GM21576 (cell line): ENCODE results near the gene ZNF578.
"Not testable (repeated sequence)": the region's sequence is repeated elsewhere in the genome, so short reads cannot be mapped to it uniquely, and the experiment has no call there.

Experiments used
- ATAC-seq: cut with Tn5 transposase; IDR thresholded peaks from one replicate; pipeline ENCODE4 v1.9.1; 2021; ENCODE audit warnings: mild to moderate bottlenecking, moderate library complexity; ENCODE audit not compliant: unreplicated experiment

Gene ZNF578

DNA sequence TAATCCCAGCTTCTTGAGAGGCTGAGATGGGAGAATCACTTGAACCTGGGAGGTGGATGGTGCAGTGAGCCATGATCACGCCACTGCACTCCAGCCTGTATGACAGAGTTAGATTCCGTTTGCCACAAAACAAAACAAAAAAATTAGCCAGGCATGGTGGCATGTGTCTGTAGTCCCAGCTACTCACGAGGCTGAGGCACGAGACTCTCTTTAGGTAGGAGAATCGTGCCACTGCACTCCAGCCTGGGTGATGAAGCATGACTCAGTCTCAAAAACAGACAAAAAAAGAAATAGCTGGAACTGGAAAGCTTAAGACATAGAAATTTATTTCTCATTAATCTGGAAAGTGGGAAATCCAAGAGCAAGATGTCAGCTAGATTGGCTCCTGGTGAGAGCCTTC, 53.9 kb downstream of the ZNF578 start:
- no peak for ATAC-seq

- no peak for ATAC-seq
These were observed 62.8 kb downstream of the ZNF578 start for GRCh38 chr19:52516191-52516590.

DNA sequence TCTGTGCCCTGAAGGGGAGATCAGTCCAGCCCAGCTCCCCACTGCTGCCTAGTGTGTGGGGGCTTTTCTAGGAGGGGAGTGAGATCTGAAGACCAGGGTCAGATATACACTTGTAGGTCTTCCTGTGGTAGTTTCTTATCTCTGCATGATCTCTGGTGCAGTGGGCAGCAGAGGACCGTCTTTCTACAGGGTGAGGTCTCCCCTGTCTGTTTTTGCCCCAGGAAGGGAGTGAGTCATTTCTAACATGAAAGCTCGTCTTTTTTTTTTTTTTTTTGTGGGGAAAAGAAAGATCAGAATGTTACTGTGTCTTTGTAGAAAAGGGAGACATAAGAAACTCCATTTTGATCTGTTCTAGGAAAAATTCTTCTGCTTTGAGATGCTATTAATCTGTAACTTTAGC, 65.3 kb downstream of the ZNF578 start:
- no peak for ATAC-seq

DNA sequence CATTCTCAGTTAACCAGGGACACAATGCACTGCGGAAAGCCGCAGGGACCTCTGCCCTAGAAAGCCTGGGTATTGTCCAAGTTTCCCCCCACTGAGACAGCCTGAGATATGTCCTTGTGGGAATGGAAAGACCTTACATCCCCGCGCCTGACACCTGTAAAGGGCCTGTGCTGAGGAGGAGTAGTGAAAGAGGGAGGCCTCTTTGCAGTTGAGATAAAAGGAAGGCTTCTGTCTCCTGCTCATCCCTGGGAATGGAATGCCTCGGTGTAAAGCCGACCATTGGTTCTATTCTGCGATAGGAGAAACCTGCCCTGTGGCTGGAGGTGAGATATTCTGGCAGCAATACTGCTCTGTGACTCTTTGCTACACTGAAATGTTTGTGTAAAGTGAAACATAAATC, 65.8 kb downstream of the ZNF578 start:
- ATAC-seq, result not testable (repeated sequence)

- no peak for ATAC-seq
These were observed 66.7 kb downstream of the ZNF578 start for GRCh38 chr19:52520013-52520412.

GRCh38 chr19:52522551-52522950, 69.2 kb downstream of the ZNF578 start:
- no peak for ATAC-seq

DNA sequence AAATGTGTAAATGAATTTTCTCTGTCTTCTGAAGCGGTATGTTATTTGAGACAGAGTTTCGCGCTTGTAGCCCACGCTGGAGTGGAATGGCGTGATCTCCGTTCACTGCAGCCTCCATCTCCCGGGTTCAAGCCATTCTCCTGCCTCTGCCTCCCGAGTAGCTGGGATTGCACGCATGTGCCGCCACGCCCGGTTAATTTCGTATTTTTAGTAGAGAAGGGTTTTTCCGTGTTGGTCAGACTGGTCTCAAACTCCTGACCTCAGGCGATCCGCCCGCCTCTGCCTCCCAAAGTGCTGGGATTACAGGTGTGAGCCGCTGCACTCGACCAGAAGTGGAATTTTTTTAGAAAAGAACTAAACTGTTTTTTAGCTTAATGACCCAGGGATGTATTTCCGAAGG, 70.7 kb downstream of the ZNF578 start:
- no peak for ATAC-seq

GRCh38 chr19:52527134-52527955, 74.0 kb downstream of the ZNF578 start, which contains the start of gene ZNF808:
Gene ZNF808 (plus strand): TSS chr19:52527668. CDS start chr19:52543285, 15,617 bp downstream.
- ATAC-seq, result peak; percentile 77

- peak; percentile 18 for ATAC-seq
These were observed 74.6 kb downstream of the ZNF578 start for GRCh38 chr19:52527956-52528351.

GRCh38 chr19:52532480-52532879, 79.1 kb downstream of the ZNF578 start:
- ATAC-seq, result no peak

DNA sequence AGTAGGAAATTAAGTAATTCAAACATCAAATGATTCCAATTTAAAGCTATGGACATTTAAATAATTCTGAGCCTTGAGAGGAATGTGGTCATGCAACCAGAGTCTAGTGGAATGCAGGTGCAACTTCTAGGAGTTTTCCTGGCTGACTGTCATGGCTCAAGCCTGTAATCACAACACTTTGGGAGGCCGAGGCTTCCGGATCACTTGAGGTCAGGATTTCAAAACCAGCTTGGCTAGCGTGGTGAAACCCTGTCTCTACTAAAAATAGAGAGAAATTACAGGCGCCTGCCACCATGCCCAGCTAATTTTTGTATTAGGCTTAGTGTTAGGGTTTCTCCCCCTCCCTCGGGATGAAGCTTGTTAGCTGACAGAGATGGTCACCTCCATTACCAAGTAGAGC, 80.5 kb downstream of the ZNF578 start:
- no peak for ATAC-seq

- ATAC-seq, result not testable (repeated sequence)
These were observed 82.0 kb downstream of the ZNF578 start for GRCh38 chr19:52535385-52535770.

DNA sequence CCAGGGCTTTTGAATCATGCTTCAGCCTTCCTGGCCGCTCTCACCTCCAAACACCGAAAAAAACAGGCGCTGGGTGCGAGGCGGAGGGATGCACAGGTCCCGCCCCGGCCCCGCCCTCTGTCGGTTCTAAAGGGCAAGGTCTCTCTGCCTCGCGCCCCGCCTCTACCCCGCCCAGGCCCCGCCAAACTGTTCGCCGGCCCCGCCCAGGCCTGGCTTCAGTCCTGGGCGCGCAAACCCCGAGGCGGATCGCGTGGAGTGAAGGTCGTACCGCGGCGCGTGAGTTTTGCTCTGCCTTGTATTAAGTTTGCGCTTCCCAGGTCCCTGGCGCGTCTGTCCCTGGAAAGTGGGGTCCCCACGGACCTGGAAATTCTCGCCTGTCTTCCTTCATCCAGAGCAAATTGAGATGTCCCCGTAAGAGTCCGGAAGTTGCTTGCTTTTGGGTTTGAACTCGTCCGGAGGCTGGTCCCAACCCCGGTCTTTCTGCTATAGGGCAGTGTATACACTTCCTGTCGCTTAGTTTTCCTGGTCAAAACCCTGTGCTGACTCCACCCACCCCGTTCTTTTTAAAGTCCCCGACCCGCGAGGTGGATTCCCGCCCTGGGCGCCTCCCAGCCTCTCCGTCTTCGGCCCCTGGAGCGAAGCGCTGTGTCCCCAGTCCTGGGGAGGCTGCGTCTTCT, 82.6 kb downstream of the ZNF578 start:
- peak; percentile 76 for ATAC-seq

GRCh38 chr19:52536448-52536800, 83.1 kb downstream of the ZNF578 start:
- peak; percentile 18 for ATAC-seq

GRCh38 chr19:52538815-52539214, 85.5 kb downstream of the ZNF578 start:
- not testable (repeated sequence) for ATAC-seq

GRCh38 chr19:52541176-52541575, 87.8 kb downstream of the ZNF578 start:
- not testable (repeated sequence) for ATAC-seq

DNA sequence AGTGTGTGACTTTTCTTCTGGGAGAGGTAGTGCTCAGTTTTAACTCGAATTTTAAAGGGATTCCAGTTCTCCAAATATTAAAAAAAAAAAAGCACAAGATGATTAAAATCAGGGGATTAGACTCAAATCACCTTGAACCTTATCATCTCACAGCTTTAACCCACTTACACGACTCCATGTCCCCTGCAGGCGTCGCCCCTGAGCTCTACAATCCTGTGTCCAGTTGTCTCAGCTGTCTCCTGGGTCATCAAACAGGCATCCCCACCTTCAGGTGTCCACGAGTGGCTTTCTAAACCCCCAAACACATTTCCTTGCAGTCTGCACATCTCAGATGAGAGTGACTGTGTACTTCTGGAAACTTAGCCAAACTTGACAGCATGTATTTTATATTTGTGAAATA, 88.3 kb downstream of the ZNF578 start:
- no peak for ATAC-seq

DNA sequence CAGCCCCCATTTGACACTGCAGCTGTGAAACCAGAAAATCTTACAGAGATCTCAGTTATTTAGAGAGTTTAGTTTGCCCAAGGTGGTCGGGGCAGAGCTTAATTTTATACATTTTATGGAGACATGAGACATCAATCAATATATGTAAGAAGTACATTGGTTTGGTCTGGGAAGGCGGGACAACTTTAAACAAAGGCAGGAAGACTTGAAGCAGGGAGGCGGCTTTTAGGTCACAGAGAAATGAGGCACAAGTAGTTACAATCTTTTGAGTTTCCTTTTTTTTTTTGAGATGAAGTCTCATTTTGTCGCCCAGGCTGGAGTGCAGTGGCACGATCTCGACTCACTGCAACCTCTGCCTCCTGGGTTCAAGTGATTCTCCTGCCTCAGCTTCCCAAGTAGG, 89.2 kb downstream of the ZNF578 start:
- ATAC-seq, result not testable (repeated sequence)

DNA sequence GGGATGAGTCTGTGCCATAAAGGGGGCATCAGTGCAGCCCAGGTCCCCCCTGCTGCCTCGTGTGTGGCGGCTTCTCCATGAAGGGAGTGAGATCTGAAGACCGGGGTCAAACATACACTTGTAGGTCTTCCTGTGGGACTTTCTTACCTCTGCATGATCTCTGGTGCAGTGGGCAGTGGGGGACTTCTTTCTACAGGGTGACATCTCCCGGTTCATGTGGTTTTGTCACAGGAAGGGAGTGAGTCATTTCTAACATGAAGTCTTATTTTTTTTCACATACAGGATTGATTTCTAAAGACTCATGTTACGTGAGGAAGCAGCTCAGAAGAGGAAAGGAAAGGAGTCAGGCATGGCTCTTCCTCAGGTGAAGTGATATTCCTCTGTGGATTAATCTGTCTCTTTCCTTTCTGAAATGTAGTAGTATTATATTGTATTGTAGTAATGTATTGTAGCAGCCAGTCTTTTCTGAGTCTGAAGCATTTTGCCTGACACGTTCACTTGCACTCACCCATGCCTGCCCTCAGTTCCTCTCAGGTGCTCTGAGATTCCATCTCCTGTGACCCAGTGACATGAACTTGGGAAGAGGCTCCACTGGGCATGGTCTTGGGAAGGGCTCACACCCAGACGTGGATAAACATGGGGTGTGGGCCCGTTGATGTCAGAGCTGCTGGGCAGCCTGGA, 89.8 kb downstream of the ZNF578 start:
- ATAC-seq, result no peak

- no peak for ATAC-seq
These were observed 101.0 kb downstream of the ZNF578 start for GRCh38 chr19:52554216-52554971.
